GM12801 (cell line): ENCODE results near the gene EIF4G2.

Experiments
- CTCF ChIP-seq: IDR thresholded peaks from one replicate; pipeline ENCODE4 v1.5.1; 2011; ENCODE audit warnings: control low read depth; ENCODE audit not compliant: insufficient read length; ENCODE audit errors: extremely low read depth

The EIF4G2 gene

GRCh38 chr11:10778217-10778970, 30.3 kb downstream of the EIF4G2 start:
- no peak for TF ChIP-seq CTCF

- TF ChIP-seq CTCF = no peak
Observed at GRCh38 chr11:10777806-10778205, 30.9 kb downstream of the EIF4G2 start.

- TF ChIP-seq CTCF = no peak
Observed at GRCh38 chr11:10777393-10777793, 31.3 kb downstream of the EIF4G2 start.

GRCh38 chr11:10774811-10775210, 33.9 kb downstream of the EIF4G2 start:
- TF ChIP-seq CTCF = no peak

GRCh38 chr11:10771457-10771856, 37.3 kb downstream of the EIF4G2 start:
- TF ChIP-seq CTCF = no peak

GRCh38 chr11:10770626-10771254, 38.0 kb downstream of the EIF4G2 start:
- no peak for TF ChIP-seq CTCF

GRCh38 chr11:10764412-10764811, 44.3 kb downstream of the EIF4G2 start:
- TF ChIP-seq CTCF = no peak
